Ishikawa (cell line): Measurements from ENCODE around the gene THADA.

Source experiments
- CEBPB ChIP-seq: IDR thresholded peaks from 2 replicates; pipeline ENCODE4 v1.6.1; 2012
- CREB1 ChIP-seq: IDR thresholded peaks from 2 replicates; pipeline ENCODE4 v1.6.1; 2012; ENCODE audit warnings: low read depth
- EGR1 ChIP-seq: IDR thresholded peaks from 2 replicates; pipeline ENCODE4 v1.6.1; 2012
- EP300 ChIP-seq: IDR thresholded peaks from 2 replicates; pipeline ENCODE4 v1.6.1; 2012; ENCODE audit warnings: borderline replicate concordance
- MAX ChIP-seq: IDR thresholded peaks from 2 replicates; pipeline ENCODE4 v1.6.1; 2012
- NFIC ChIP-seq: IDR thresholded peaks from 2 replicates; pipeline ENCODE4 v1.6.1; 2012
- RAD21 ChIP-seq: IDR thresholded peaks from 2 replicates; pipeline ENCODE4 v1.6.1; 2012; ENCODE audit warnings: low read depth
- REST ChIP-seq: IDR thresholded peaks from 2 replicates; pipeline ENCODE4 v1.6.1; 2012; ENCODE audit warnings: low read depth, mild to moderate bottlenecking
- YY1 ChIP-seq: IDR thresholded peaks from 2 replicates; pipeline ENCODE4 v1.6.1; 2012; ENCODE audit warnings: low read depth

- TF ChIP-seq EGR1 (no peak), EP300 (no peak), NFIC (no peak), MAX (no peak), REST (no peak), CEBPB (no peak), YY1 (no peak), CREB1 (no peak), RAD21 (no peak)
Measured at GRCh38 chr2:43384143-43384542, 211.7 kb downstream of the THADA start.
